ENCODE results near the gene GABRB3. TPM values are rescaled to one million over a fixed set of nuclear protein-coding genes. Genes with fewer than 3 reads are reported as not detected.

Gene GABRB3
- total and polyA plus RNA-seq, 2 donors (not counting 3 experiments of a cell fraction or from before 2014, with no cell fraction given) = 0.03 TPM; not detected in 1

DNA sequence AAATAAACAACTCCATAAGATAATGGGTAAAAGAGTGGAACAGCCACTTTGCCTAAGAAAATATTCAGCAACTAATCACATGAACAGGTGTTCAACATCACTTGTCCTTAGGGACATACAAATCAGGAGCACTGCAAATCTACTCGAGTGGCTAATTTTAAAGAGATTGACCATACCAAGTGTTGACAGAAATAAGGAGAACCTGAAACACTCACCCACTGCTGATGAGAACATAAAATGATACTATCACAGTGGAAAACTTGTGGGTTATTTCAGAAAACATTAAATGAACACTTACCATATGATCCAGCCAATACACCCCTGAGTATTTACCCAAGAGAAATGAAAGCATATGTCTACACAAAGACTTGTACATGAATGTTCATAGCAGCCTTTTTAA is 70.5 kb downstream of the GABRB3 start:
- H3K36me3 ChIP-seq (ENCODE audit: control insufficient read depth in 2 of 2, extremely low read depth in 1 of 2, insufficient read depth in 2 of 2, low read length in 2 of 2) = no peaks in the 10 kb centered on the region
- DNase-seq (ENCODE audit: low read depth, low spot score) (no peak), FAIRE-seq (no peak)
- intact Hi-C loops (cut with micrococcal nuclease) (no loop called here), dilution Hi-C loops (cut with MboI; ENCODE audit: extremely low pct_ligation_motif_present, low sequenced_read_pairs) (no loop called here)
- no peaks in the 10 kb centered on the region for H3K9me1 ChIP-seq (replicated peaks; ENCODE audit: control insufficient read depth, extremely low read depth, insufficient read depth, low read length)
- no peak overlapping the region for H3K9ac ChIP-seq (replicated peaks; ENCODE audit: extremely low read depth, insufficient read depth, low read length)
- no peak overlapping the region for H3K4me2 ChIP-seq (ENCODE audit: insufficient read depth, low read length)
- no peak overlapping the region for H2AFZ ChIP-seq (ENCODE audit: low read depth, low read length)
- POLR2A ChIA-PET = no interaction called here
- no peak overlapping the region for H3K4me3 ChIP-seq (replicated peaks in 1 of 3; ENCODE audit: insufficient read depth in 1 of 3, low read depth in 1 of 3, low read length in 3 of 3)
- H3K4me1 ChIP-seq (ENCODE audit: control insufficient read depth, extremely low read depth, insufficient read depth, low read length) = no peaks in the 10 kb centered on the region
- H4K20me1 ChIP-seq (replicated peaks; ENCODE audit: control insufficient read depth, extremely low read depth, insufficient read depth, low read length) = no peaks in the 10 kb centered on the region
- CTCF ChIA-PET = no interaction called here
- H3K9me3 ChIP-seq (replicated peaks; ENCODE audit: control insufficient read depth, insufficient read depth, low read length) = peaks cover 4% of the 10 kb centered on the region
- H3K27me3 ChIP-seq (ENCODE audit: control insufficient read depth in 2 of 2, insufficient read depth in 2 of 2, low read length in 2 of 2) = no peaks in the 10 kb centered on the region
- H3K27ac ChIP-seq (ENCODE audit: insufficient read depth, low read depth, low read length) = no peak overlapping the region
- H3K79me2 ChIP-seq (ENCODE audit: control insufficient read depth, insufficient read depth, low read length) = no peaks in the 10 kb centered on the region
- BruUV-seq (replicated peaks) = no TSS peak
- TF ChIP-seq FOS (IDR thresholded peaks at IDR 0.05; ENCODE audit: borderline replicate concordance, insufficient read depth, low read length) (no peak), MYC (IDR thresholded peaks at IDR 0.05; ENCODE audit: low read depth, low read length) (no peak), POLR2A (IDR thresholded peaks at IDR 0.05; ENCODE audit: low read depth, low read length) (no peak), JUN (IDR thresholded peaks at IDR 0.05; ENCODE audit: borderline replicate concordance, insufficient read depth, insufficient read length, low read depth) (no peak), POLR2AphosphoS5 (IDR thresholded peaks at IDR 0.05; ENCODE audit: insufficient read depth, low read depth, low read length) (no peak)
- TF ChIP-seq, protein P1, sequence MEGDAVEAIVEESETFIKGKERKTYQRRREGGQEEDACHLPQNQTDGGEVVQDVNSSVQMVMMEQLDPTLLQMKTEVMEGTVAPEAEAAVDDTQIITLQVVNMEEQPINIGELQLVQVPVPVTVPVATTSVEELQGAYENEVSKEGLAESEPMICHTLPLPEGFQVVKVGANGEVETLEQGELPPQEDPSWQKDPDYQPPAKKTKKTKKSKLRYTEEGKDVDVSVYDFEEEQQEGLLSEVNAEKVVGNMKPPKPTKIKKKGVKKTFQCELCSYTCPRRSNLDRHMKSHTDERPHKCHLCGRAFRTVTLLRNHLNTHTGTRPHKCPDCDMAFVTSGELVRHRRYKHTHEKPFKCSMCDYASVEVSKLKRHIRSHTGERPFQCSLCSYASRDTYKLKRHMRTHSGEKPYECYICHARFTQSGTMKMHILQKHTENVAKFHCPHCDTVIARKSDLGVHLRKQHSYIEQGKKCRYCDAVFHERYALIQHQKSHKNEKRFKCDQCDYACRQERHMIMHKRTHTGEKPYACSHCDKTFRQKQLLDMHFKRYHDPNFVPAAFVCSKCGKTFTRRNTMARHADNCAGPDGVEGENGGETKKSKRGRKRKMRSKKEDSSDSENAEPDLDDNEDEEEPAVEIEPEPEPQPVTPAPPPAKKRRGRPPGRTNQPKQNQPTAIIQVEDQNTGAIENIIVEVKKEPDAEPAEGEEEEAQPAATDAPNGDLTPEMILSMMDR (IDR thresholded peaks at IDR 0.05; ENCODE audit: extremely low read depth in 1 of 2, insufficient read depth in 1 of 2, low read depth in 1 of 2, low read length in 2 of 2) = no peak

DNA sequence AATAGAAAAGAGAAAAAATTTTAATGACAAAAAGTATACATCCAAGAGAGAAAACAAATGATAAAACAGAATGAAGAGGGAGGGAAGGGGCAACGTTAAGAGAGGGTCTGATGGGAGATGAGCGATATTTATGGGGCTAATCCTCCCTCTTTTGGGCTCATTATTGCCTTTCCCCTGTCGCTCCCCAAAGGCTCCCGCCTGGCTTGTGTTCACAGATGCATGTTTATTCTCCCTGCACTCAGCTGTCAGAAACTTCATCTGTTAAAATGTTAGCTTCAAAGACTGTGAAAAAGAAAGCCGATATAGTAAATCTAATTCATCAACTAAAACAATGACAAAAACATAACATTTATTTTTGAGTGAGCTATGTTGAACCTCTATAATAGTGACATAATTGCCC is 74.3 kb downstream of the GABRB3 start:
- FAIRE-seq = no peak
- TF ChIP-seq GATA2 (IDR thresholded peaks at IDR 0.05; ENCODE audit: insufficient read depth, insufficient read length, low read depth, low read length) (no peak), POLR2A (IDR thresholded peaks at IDR 0.05; ENCODE audit: low read depth, low read length) (no peak), EZH2 (IDR thresholded peaks at IDR 0.05; ENCODE audit: borderline replicate concordance, low read depth, low read length, severe bottlenecking) (no peak), MYC (IDR thresholded peaks at IDR 0.05; ENCODE audit: low read depth, low read length) (no peak), JUN (IDR thresholded peaks at IDR 0.05; ENCODE audit: borderline replicate concordance, insufficient read depth, insufficient read length, low read depth) (no peak), FOS (IDR thresholded peaks at IDR 0.05; ENCODE audit: borderline replicate concordance, insufficient read depth, low read length) (no peak), POLR2AphosphoS5 (IDR thresholded peaks at IDR 0.05; ENCODE audit: insufficient read depth, low read depth, low read length) (no peak)
- TF ChIP-seq, protein P1 (IDR thresholded peaks at IDR 0.05; ENCODE audit: extremely low read depth in 1 of 2, insufficient read depth in 1 of 2, low read depth in 1 of 2, low read length in 2 of 2) = no peak
- TF ChIP-seq, protein P2, sequence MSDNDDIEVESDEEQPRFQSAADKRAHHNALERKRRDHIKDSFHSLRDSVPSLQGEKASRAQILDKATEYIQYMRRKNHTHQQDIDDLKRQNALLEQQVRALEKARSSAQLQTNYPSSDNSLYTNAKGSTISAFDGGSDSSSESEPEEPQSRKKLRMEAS (IDR thresholded peaks at IDR 0.05; ENCODE audit: insufficient read depth, insufficient read length) = no peak
- Histone ChIP-seq H3K4me1 (ENCODE audit: control insufficient read depth, extremely low read depth, insufficient read depth, low read length) (no peaks in the 10 kb centered on the region), H3K4me3 (replicated peaks in 1 of 3; ENCODE audit: insufficient read depth in 1 of 3, low read depth in 1 of 3, low read length in 3 of 3) (no peak overlapping the region), H3K79me2 (ENCODE audit: control insufficient read depth, insufficient read depth, low read length) (no peaks in the 10 kb centered on the region), H3K9ac (replicated peaks; ENCODE audit: extremely low read depth, insufficient read depth, low read length) (no peak overlapping the region), H3K4me2 (ENCODE audit: insufficient read depth, low read length) (no peak overlapping the region), H3K9me3 (replicated peaks; ENCODE audit: control insufficient read depth, insufficient read depth, low read length) (peaks cover 7% of the 10 kb centered on the region), H2AFZ (ENCODE audit: low read depth, low read length) (no peak overlapping the region), H3K36me3 (ENCODE audit: control insufficient read depth in 2 of 2, extremely low read depth in 1 of 2, insufficient read depth in 2 of 2, low read length in 2 of 2) (no peaks in the 10 kb centered on the region), H3K27me3 (ENCODE audit: control insufficient read depth in 2 of 2, insufficient read depth in 2 of 2, low read length in 2 of 2) (no peaks in the 10 kb centered on the region), H3K27ac (ENCODE audit: insufficient read depth, low read depth, low read length) (no peak overlapping the region), H4K20me1 (replicated peaks; ENCODE audit: control insufficient read depth, extremely low read depth, insufficient read depth, low read length) (no peaks in the 10 kb centered on the region), H3K9me1 (replicated peaks; ENCODE audit: control insufficient read depth, extremely low read depth, insufficient read depth, low read length) (no peaks in the 10 kb centered on the region)
- POLR2A ChIA-PET = no interaction called here
- BruUV-seq (replicated peaks) = no TSS peak
- intact Hi-C loops (cut with micrococcal nuclease) (no loop called here), dilution Hi-C loops (cut with MboI; ENCODE audit: extremely low pct_ligation_motif_present, low sequenced_read_pairs) (no loop called here)
- DNase-seq (ENCODE audit: low read depth, low spot score) = no peak
- CTCF ChIA-PET = no interaction called here

All from endothelial cell of umbilical vein (primary cell).